ENCODE data around the gene NUDT21. TPM values are rescaled to one million over a fixed set of nuclear protein-coding genes. Genes with fewer than 3 reads are reported as not detected.

Gene NUDT21
- total RNA-seq, 1 donor = 67.6 TPM

DNA sequence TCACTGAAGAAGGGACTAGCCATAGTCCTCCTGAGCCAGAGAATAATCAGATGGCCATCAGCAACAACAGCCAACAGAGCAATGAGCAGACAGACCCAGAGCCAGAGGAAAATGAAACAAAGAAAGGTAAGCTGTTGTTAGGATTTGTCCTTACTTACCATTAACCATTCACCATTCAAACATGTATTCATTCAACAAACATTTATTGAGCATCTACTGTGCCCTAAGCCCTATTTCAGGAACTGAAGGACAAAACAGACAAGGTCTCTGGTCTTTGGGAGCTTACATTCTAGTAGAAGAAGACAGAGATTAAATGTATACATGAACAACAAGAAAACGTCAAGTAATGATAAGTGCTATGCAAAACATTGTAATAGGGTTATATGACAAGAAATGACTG is 19.5 kb upstream of the NUDT21 start:
- Histone ChIP-seq H3K4me3 (ENCODE audit: low read length) (no peak overlapping the region), H3K4me1 (ENCODE audit: insufficient read depth, low read length) (no peaks in the 10 kb centered on the region), H3K9me3 (ENCODE audit: low read depth, low read length) (no peaks in the 10 kb centered on the region), H3K27me3 (ENCODE audit: insufficient read depth, low read length) (no peaks in the 10 kb centered on the region)

DNA sequence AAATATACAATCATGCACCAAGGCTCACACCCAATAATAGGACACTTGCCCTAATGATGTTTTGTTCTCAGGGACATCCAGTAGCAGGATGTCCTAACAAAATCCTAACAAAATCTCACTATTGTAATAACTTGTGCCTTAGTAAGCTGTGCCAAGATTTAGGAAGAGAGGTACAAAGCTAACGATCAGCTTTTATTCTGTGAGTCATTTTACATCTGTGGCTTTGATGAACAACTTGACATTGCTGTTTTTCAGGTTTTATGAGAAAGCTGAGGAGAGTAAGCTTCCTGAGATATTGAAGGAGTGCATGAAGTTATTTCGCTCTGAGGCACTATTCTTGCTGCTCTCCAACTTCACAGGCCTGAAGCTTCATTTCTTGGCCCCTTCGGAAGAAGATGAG is 19.1 kb upstream of the NUDT21 start:
- H3K9me3 ChIP-seq (ENCODE audit: low read depth, low read length) = no peaks in the 10 kb centered on the region
- no peak overlapping the region for H3K4me3 ChIP-seq (ENCODE audit: low read length)
- H3K4me1 ChIP-seq (ENCODE audit: insufficient read depth, low read length) = no peaks in the 10 kb centered on the region
- H3K27me3 ChIP-seq (ENCODE audit: insufficient read depth, low read length) = no peaks in the 10 kb centered on the region

DNA sequence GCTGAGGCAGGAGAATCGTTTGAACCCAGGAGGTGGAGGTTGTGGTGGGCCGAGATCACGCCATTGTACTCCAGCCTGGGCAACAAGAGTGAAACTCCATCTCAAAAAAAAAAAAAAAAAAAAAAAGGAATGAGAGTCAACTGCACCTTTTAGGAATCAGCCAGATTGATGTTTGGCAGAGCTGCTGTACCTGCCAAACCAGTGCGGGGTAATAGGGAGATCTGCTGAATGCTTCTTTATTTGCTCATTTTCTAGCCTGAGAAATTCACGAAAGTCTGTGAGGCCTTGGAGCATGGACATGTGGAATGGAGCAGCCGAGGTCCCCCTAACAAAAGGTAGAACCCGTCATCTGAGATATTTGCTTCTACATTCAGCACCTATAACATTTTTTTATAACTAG is 18.6 kb upstream of the NUDT21 start:
- H3K4me3 ChIP-seq (ENCODE audit: low read length) = no peak overlapping the region
- H3K27me3 ChIP-seq (ENCODE audit: insufficient read depth, low read length) = no peaks in the 10 kb centered on the region
- H3K4me1 ChIP-seq (ENCODE audit: insufficient read depth, low read length) = no peaks in the 10 kb centered on the region

DNA sequence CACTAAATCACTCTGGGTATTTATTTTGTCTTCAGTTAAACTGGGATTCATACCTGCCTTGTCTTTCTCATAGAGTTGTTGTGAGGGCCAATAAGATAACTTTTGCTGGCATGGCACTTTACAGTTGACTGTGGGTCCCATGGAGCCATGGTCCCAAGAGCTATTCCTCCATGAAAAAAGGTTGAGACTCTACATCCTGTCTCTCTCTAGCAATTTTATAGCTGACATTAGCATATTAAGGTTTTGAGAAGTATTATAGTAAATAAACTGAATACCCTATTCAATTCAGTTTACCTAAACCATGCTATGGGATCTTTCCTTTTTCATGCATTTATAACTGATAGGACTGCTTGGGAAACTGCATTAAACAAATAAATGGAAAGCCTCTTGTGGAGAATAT is 17.7 kb upstream of the NUDT21 start:
- Histone ChIP-seq H3K9me3 (ENCODE audit: low read depth, low read length) (no peaks in the 10 kb centered on the region), H3K4me1 (ENCODE audit: insufficient read depth, low read length) (no peaks in the 10 kb centered on the region), H3K4me3 (ENCODE audit: low read length) (no peak overlapping the region), H3K27me3 (ENCODE audit: insufficient read depth, low read length) (no peaks in the 10 kb centered on the region)

More for the DNA sequence above, 18.6 kb upstream of the NUDT21 start:
- no peaks in the 10 kb centered on the region for H3K9me3 ChIP-seq (ENCODE audit: low read depth, low read length)

DNA sequence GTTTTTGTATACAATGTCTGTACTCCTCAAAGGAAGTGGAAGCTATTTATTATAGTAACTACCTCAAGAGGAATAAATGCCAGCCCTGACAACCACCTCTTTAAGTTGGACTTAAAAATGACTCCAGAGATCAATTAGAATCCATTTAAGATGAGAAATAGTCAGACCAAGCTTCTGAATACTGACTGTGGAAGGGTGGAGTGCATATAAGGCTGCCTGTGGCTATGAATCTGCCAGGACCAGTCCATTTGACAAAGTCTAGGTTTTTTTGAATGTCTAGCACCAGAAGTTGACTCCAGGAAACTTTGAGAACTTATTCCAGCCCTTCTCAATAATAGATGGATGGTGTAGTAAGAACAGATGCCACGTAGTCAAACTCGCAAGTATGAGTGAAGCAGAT is 15.2 kb upstream of the NUDT21 start:
- Histone ChIP-seq H3K4me1 (ENCODE audit: insufficient read depth, low read length) (no peaks in the 10 kb centered on the region), H3K4me3 (ENCODE audit: low read length) (no peak overlapping the region), H3K9me3 (ENCODE audit: low read depth, low read length) (no peaks in the 10 kb centered on the region), H3K27me3 (ENCODE audit: insufficient read depth, low read length) (no peaks in the 10 kb centered on the region)

DNA sequence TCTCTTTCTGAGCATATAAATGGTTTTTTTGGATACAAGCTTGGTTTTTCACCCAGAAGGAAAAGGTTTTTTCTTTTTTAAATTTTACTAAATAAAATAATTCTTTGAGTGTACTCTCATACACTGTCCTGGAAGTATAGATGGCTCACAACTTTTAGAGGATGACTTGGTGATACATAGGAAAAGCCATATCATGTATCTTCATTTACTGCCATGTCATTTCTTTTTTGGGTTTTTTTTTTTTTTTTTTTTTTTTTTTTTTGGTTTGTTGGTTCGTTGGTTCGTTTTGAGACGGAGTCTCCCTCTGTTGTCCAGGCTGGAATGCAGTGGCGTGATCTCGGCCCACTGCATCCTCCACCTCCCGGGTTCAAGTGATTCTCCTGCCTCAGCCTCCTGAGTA is 12.0 kb upstream of the NUDT21 start:
- Histone ChIP-seq H3K4me1 (ENCODE audit: insufficient read depth, low read length) (no peaks in the 10 kb centered on the region), H3K4me3 (ENCODE audit: low read length) (no peak overlapping the region), H3K27me3 (ENCODE audit: insufficient read depth, low read length) (no peaks in the 10 kb centered on the region), H3K9me3 (ENCODE audit: low read depth, low read length) (no peaks in the 10 kb centered on the region)

DNA sequence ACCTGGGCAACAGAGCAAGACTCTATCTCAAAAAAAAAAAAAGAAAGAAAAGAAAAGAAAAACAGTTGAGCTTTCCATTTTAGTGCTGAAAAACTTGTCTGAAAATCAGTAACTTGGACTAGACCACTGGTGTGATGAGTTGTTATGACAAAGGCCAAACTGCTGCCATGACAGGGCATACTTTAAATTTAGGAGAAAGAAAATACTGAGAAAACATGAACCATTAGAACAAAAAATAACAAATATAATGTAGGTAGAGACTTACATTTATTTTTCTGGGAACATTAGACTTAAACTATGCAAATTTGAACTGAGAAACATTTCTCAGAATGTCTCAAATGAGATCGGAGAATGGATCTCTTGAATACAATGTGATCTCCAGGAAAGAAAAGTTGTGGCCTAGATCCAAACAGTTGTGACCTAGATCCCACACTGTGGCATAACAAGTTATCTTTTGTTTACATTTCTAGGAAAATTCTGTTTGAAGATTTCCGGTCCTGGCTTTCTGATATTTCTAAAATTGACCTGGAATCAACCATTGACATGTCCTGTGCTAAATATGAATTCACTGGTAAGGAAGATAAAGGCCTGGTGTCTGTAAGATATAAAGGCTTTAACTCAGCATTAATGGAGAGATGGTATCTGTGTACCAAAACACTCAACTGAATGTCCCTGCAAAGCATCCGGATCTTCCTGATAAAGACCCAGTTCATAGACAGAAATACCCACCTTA is 11.1 kb upstream of the NUDT21 start:
- Histone ChIP-seq H3K27me3 (ENCODE audit: insufficient read depth, low read length) (no peaks in the 10 kb centered on the region), H3K4me3 (ENCODE audit: low read length) (no peak overlapping the region), H3K4me1 (ENCODE audit: insufficient read depth, low read length) (no peaks in the 10 kb centered on the region), H3K9me3 (ENCODE audit: low read depth, low read length) (no peaks in the 10 kb centered on the region)

DNA sequence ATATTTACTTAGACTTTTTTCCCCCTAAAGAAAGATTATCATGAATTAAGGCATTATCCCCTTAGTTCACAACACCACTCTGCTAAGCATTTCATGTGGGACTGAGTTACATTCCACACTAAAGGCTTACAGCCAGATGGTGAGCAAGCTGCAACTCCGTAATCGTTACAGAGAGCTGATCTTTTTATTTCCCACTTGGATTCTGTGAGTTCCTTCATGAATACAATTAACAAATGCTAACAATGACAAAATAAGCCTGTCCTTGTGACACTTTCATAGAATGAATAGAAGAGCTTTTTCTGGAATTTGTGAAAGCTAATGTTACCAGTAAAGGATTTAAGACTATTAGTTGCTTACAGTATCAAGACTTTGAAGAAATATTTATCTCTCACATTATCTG is 9.0 kb upstream of the NUDT21 start:
- Histone ChIP-seq H3K4me3 (ENCODE audit: low read length) (no peak overlapping the region), H3K4me1 (ENCODE audit: insufficient read depth, low read length) (no peaks in the 10 kb centered on the region), H3K27me3 (ENCODE audit: insufficient read depth, low read length) (no peaks in the 10 kb centered on the region)

DNA sequence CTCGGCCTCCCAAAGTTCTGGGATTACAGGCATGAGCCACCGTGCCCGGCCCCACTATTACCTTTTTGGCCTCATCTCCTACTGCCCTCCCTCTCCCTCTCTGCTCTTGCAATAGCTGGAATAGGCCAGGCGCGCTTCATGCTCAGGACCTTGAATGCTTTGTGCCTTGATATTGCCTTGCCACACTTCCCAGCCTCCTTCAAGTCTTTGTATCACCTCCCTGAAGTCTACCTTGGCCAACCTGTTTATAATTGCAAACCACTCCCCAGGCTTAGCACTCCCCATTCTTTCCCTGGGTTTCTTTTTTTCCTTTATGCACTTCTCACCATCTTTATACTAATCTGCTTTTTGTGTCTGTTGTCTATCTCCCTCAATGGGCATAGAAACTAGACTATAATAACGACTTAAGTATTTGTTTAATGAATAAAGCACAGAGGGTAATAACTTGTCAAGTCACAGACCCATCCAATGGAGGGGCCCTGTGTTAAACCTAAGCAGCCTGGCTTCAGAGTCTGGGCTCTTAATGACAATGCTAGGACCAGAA is 6.9 kb upstream of the NUDT21 start:
- Histone ChIP-seq H3K4me1 (ENCODE audit: insufficient read depth, low read length) (no peaks in the 10 kb centered on the region), H3K4me3 (ENCODE audit: low read length) (no peak overlapping the region), H3K27me3 (ENCODE audit: insufficient read depth, low read length) (no peaks in the 10 kb centered on the region), H3K9me3 (ENCODE audit: low read depth, low read length) (no peaks in the 10 kb centered on the region)

More for the DNA sequence above, 9.0 kb upstream of the NUDT21 start:
- no peaks in the 10 kb centered on the region for H3K9me3 ChIP-seq (ENCODE audit: low read depth, low read length)

DNA sequence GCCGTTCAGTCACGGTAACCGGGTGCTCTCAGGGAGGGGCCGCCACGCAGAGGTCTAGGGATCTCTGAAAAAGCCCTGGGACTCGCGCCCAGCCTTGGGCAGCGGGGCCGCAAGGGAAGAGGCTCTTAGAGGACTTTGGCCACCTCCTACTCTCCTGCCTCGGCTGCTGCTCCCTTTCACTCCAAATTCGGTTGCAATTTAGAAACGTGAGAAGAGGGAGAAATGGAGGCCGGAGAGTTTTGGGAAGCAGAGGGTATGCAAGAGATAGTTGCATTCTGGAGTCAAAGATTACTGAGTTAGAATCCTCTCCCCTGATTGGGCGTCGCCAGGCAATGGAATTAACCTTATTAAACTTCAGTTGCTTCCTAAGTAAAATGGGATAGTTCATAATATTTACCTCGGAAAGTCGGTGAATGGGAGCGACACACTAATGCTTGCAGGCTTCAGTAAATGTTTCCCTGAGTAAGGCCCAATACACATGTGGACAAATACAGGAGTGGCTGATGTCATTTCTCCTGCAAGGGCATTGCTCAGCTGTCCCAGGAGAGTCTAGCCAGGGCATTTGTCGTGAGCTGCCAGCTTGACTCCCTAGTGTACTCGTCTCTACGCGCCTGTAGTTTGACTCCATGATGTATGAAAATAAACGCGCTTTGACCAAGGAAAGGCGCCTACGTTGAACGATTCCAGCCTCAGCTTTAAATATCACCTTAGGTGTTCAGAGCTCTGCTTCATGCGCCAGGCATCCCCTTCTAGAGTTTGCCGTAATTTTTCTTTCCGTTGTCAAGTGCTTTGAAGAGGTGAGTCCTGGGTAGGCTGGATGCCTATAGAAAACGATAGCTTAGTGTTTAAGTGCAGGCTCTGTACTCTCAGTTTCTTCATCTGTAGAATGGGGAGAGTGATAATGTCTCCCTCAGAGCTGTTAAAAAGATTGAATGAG is 889 bp upstream of the NUDT21 start:
- H3K4me3 ChIP-seq (ENCODE audit: low read length) = peak overlapping the region; percentile 72
- no peaks in the 10 kb centered on the region for H3K9me3 ChIP-seq (ENCODE audit: low read depth, low read length)
- H3K27me3 ChIP-seq (ENCODE audit: insufficient read depth, low read length) = no peaks in the 10 kb centered on the region
- H3K4me1 ChIP-seq (ENCODE audit: insufficient read depth, low read length) = peaks cover 31% of the 10 kb centered on the region

DNA sequence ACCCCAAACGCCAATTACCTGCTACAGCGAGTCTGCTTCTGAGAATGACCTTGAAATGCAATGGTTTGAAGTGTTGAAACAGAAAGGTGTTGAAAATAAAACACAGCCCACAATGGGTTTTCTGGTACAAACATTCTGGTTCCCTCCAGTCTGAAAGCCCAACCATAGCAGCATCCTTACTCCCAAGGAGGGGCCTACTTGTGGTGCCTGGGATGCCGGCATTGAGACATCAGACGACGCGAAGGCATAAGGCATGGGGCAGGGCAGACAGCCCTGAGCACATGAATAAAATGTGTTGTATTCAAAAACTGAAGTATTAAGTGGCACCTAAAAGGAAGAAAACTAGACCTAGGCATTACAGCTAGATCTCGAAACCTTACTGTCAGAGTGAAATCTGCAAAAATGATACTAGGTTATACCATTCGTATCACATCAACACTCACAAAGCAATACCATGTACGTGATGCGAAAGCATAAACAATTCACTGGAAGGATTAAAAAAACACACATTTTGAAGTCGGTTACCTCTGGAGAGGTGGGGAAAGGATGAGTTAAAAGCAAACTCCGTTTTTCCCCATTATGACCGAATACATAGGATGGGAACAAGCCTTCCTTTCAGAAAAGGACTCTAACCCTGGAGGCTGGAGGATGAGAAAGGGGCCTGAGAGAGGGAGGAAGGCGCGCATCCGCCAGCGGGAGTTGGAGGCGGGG is 702 bp downstream of the NUDT21 start:
- H3K27me3 ChIP-seq (ENCODE audit: insufficient read depth, low read length) = no peaks in the 10 kb centered on the region
- peak overlapping the region; percentile 72 for H3K4me3 ChIP-seq (ENCODE audit: low read length)
- H3K4me1 ChIP-seq (ENCODE audit: insufficient read depth, low read length) = peaks cover 31% of the 10 kb centered on the region
- no peaks in the 10 kb centered on the region for H3K9me3 ChIP-seq (ENCODE audit: low read depth, low read length)

DNA sequence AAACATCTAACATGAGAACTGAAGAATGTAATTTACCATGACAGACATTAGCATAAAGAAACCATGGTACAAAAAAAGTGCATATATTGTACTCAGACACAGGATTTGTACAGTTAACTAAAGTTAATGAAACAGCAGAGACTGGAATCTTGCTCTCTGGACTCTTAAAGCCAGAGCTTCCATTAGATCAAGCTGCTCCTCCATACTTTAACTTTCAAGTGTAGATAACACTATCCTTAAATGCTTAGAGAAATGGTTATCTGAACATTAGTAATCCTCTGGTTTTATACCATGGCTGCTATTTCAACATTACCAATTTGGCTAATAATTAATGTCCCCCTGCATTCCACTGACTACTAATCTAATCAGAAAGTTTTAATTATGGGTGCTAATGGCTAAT is 3.1 kb downstream of the NUDT21 start:
- Histone ChIP-seq H3K9me3 (ENCODE audit: low read depth, low read length) (no peaks in the 10 kb centered on the region), H3K4me1 (ENCODE audit: insufficient read depth, low read length) (peaks cover 31% of the 10 kb centered on the region), H3K27me3 (ENCODE audit: insufficient read depth, low read length) (no peaks in the 10 kb centered on the region), H3K4me3 (ENCODE audit: low read length) (no peak overlapping the region)

DNA sequence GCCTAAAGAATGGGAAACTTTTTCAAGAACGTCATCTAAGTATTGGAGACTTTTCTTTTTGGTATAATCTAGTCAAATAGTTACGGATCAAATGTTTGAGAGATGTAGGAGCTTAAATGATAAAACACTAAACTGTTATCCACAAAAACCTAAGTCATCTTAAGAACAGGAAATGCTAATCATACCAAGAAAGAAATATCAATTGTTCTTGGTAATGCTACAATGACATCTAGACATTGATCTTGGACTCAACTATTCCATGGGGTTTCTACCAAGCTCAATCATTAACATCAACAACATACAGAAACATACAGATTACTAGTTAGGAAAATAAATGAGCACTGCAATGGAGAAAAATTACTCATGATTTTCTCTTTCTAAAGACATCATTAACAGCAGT is 3.8 kb downstream of the NUDT21 start:
- H3K27me3 ChIP-seq (ENCODE audit: insufficient read depth, low read length) = no peaks in the 10 kb centered on the region
- peaks cover 26% of the 10 kb centered on the region for H3K4me1 ChIP-seq (ENCODE audit: insufficient read depth, low read length)
- no peaks in the 10 kb centered on the region for H3K9me3 ChIP-seq (ENCODE audit: low read depth, low read length)
- no peak overlapping the region for H3K4me3 ChIP-seq (ENCODE audit: low read length)

DNA sequence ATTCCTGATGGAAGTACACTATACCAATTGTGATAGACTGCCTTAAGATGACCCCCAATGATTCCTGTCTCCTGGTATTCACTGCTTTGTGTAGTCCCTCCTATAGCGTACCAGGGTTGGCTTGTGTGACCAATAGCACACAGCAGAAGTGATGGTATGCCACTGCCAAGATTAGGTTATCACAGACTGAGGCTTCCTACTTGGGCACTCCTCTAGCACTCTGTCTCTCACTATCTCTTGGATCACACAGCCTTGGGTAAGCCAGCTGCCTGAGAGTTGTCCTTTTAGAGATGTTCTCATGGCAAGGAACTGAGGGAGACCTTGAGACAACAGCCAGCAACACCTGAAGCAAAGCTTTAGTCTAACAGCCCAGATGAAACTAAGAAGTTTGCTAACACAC is 13.1 kb downstream of the NUDT21 start:
- Histone ChIP-seq H3K4me3 (ENCODE audit: low read length) (no peak overlapping the region), H3K4me1 (ENCODE audit: insufficient read depth, low read length) (no peaks in the 10 kb centered on the region), H3K27me3 (ENCODE audit: insufficient read depth, low read length) (no peaks in the 10 kb centered on the region), H3K9me3 (ENCODE audit: low read depth, low read length) (no peaks in the 10 kb centered on the region)

DNA sequence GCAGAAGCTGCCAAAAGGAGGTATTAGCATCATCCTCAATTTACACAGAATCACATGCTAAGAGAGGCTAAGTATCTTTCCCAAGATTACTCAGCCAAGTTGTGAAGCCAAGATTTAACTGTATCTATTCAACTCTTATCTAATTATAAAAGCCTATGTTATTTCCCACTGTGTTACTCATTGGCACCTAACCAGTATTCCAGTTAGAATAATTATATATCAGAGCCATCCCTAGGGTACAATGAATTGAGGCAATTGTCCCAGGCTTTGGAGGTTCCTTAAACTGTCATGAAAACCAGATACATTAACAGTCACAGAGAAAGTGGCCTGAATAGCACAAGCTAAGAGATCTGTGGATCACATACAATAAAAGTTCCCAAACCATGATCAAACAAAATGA is 14.9 kb downstream of the NUDT21 start:
- Histone ChIP-seq H3K27me3 (ENCODE audit: insufficient read depth, low read length) (no peaks in the 10 kb centered on the region), H3K4me3 (ENCODE audit: low read length) (no peak overlapping the region), H3K9me3 (ENCODE audit: low read depth, low read length) (no peaks in the 10 kb centered on the region), H3K4me1 (ENCODE audit: insufficient read depth, low read length) (no peaks in the 10 kb centered on the region)
